Mesendoderm (in vitro differentiated cells): ENCODE results near the gene TMEM220.

Source experiments
- DNase-seq: peaks from one replicate; pipeline ENCODE4 v3.0.0; 2013
- H2AK5ac ChIP-seq: 2 replicates; pipeline ENCODE4 v1.6.1; 2013; ENCODE audit warnings: low read length, inconsistent platforms
- H2BK120ac ChIP-seq: 2 replicates; pipeline ENCODE4 v1.6.1; 2013; ENCODE audit warnings: low read depth, mild to moderate bottlenecking, low read length, moderate library complexity, mixed read lengths
- H2BK15ac ChIP-seq: replicated peaks from 2 replicates; pipeline ENCODE4 v1.6.1; 2013; ENCODE audit warnings: low read depth, mild to moderate bottlenecking, moderate library complexity
- H2BK5ac ChIP-seq: 2 replicates; pipeline ENCODE4 v1.6.1; 2013; ENCODE audit warnings: low read length, inconsistent platforms
- H3K18ac ChIP-seq: 2 replicates; pipeline ENCODE4 v1.6.1; 2013; ENCODE audit warnings: mild to moderate bottlenecking, low read length, mixed read lengths
- H3K23ac ChIP-seq: one replicate; pipeline ENCODE4 v1.6.1; 2013; ENCODE audit warnings: low read length
- H3K27ac ChIP-seq: 2 replicates; pipeline ENCODE4 v1.5.1; 2013; ENCODE audit warnings: low read depth, mild to moderate bottlenecking, inconsistent platforms, low read length, moderate library complexity
- H3K27me3 ChIP-seq: 2 replicates; pipeline ENCODE4 v1.6.1; 2013; ENCODE audit warnings: low read length, control low read depth, mild to moderate bottlenecking, inconsistent platforms; ENCODE audit not compliant: insufficient read depth, poor library complexity
- H3K36me3 ChIP-seq: 2 replicates; pipeline ENCODE4 v1.6.1; 2013; ENCODE audit warnings: low read length, inconsistent platforms; ENCODE audit not compliant: control insufficient read depth, insufficient read depth
- H3K4ac ChIP-seq: one replicate; pipeline ENCODE4 v1.6.1; 2013; ENCODE audit warnings: low read depth, mild to moderate bottlenecking, low read length, moderate library complexity
- H3K4me1 ChIP-seq: 2 replicates; pipeline ENCODE4 v1.6.1; 2013; ENCODE audit warnings: low read depth, low read length, inconsistent platforms; ENCODE audit not compliant: control insufficient read depth
- H3K4me2 ChIP-seq: 2 replicates; pipeline ENCODE4 v1.6.1; 2013; ENCODE audit warnings: low read length
- H3K4me3 ChIP-seq: 2 replicates; pipeline ENCODE4 v1.5.1; 2013; ENCODE audit warnings: mild to moderate bottlenecking, low read length
- H3K56ac ChIP-seq: one replicate; pipeline ENCODE4 v1.6.1; 2013; ENCODE audit warnings: low read length
- H3K79me1 ChIP-seq: 2 replicates; pipeline ENCODE4 v1.6.1; 2013; ENCODE audit warnings: low read length, inconsistent platforms
- H3K79me2 ChIP-seq: 2 replicates; pipeline ENCODE4 v1.6.1; 2013; ENCODE audit warnings: mild to moderate bottlenecking, low read length; ENCODE audit not compliant: control insufficient read depth, insufficient read depth
- H3K9ac ChIP-seq: 2 replicates; pipeline ENCODE4 v1.6.1; 2013; ENCODE audit warnings: low read length, inconsistent platforms
- H4K5ac ChIP-seq: one replicate; pipeline ENCODE4 v1.6.1; 2013; ENCODE audit warnings: low read length
- H4K8ac ChIP-seq: one replicate; pipeline ENCODE4 v1.6.1; 2013; ENCODE audit warnings: low read depth, mild to moderate bottlenecking, control low read depth, low read length, moderate library complexity
- WGBS: extraction: QIAGEN DNeasy Blood & Tissue Kit; methylation state at CpG from one replicate; pipeline ENCODE4 v1.1.7; 2013; ENCODE audit warnings: low lambda C conversion rate, missing lambda C conversion rate; ENCODE audit not compliant: insufficient coverage; ENCODE audit errors: extremely low coverage; 5-methylcytosine and 5-hydroxymethylcytosine counted together

TMEM220 gene

GRCh38 chr17:10738521-10739258 lies 8.9 kb upstream of the TMEM220 start:
- DNase-seq: no peak
- Histone ChIP-seq H3K27me3 (no peaks in the 10 kb centered on the region), H3K4me1 (no peaks in the 10 kb centered on the region), H3K9ac (no peak overlapping the region), H3K27ac (no peak overlapping the region), H2BK15ac (no peak overlapping the region), H3K4ac (no peak overlapping the region), H3K4me2 (no peak overlapping the region), H3K79me1 (no peaks in the 10 kb centered on the region), H3K56ac (peak overlapping the region; percentile 19), H3K4me3 (no peak overlapping the region), H3K23ac (no peak overlapping the region), H2BK5ac (no peak overlapping the region), H2BK120ac (no peak overlapping the region), H4K5ac (no peak overlapping the region), H3K79me2 (no peaks in the 10 kb centered on the region), H4K8ac (no peak overlapping the region), H2AK5ac (no peak overlapping the region), H3K18ac (no peak overlapping the region), H3K36me3 (no peaks in the 10 kb centered on the region)
- no CpG with 5 or more reads among the region's 5 CpGs for WGBS

GRCh38 chr17:10737736-10738135 lies 7.9 kb upstream of the TMEM220 start:
- Histone ChIP-seq H3K4me2 (no peak overlapping the region), H3K27ac (no peak overlapping the region), H2BK120ac (no peak overlapping the region), H3K4ac (no peak overlapping the region), H3K27me3 (no peaks in the 10 kb centered on the region), H4K8ac (no peak overlapping the region), H2BK5ac (no peak overlapping the region), H4K5ac (no peak overlapping the region), H3K23ac (no peak overlapping the region), H3K9ac (no peak overlapping the region), H3K79me1 (no peaks in the 10 kb centered on the region), H3K4me1 (no peaks in the 10 kb centered on the region), H3K36me3 (no peaks in the 10 kb centered on the region), H2BK15ac (no peak overlapping the region), H3K56ac (no peak overlapping the region), H3K4me3 (no peak overlapping the region), H3K18ac (no peak overlapping the region), H3K79me2 (no peaks in the 10 kb centered on the region), H2AK5ac (no peak overlapping the region)
- no CpG with 5 or more reads among the region's 3 CpGs for WGBS
- no peak for DNase-seq

DNA sequence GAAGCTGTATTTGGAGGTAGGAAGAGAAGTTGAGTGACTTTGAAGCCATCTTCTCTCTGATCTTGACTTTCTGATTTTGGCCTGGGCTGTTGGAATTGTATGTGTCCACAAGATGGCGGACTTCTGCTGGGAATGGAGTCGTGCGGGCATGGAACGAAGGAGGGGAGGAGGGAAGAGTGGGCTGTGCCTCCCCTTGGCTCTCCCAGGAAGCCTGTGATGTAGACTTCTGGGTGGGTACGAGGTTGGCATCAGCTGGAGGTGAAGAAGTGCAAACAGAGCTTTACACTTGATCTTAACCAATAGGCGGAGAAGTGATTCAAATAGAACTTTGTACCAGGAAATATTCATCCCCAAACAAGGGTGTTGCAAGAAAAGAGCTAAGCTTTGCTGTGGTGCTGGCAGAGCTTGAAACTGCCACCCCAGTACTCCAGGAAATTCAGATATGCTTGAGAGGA lies 7.4 kb upstream of the TMEM220 start:
- Histone ChIP-seq H2BK5ac (no peak overlapping the region), H3K79me1 (no peaks in the 10 kb centered on the region), H2AK5ac (no peak overlapping the region), H3K4ac (no peak overlapping the region), H2BK120ac (no peak overlapping the region), H3K79me2 (no peaks in the 10 kb centered on the region), H3K9ac (no peak overlapping the region), H3K56ac (no peak overlapping the region), H3K27ac (no peak overlapping the region), H2BK15ac (no peak overlapping the region), H3K4me1 (no peaks in the 10 kb centered on the region), H3K27me3 (no peaks in the 10 kb centered on the region), H3K4me3 (no peak overlapping the region), H3K36me3 (no peaks in the 10 kb centered on the region), H3K18ac (no peak overlapping the region), H3K4me2 (no peak overlapping the region), H4K8ac (no peak overlapping the region), H3K23ac (no peak overlapping the region), H4K5ac (no peak overlapping the region)
- DNase-seq: peak; percentile 70
- no CpG with 5 or more reads among the region's 6 CpGs for WGBS

- H3K79me1 ChIP-seq: no peaks in the 10 kb centered on the region
- no peak overlapping the region for H3K27ac ChIP-seq
- H2BK5ac ChIP-seq: no peak overlapping the region
- no CpG with 5 or more reads among the region's 4 CpGs for WGBS
- DNase-seq: no peak
- H3K4me2 ChIP-seq: no peak overlapping the region
- no peak overlapping the region for H3K23ac ChIP-seq
- no peak overlapping the region for H3K56ac ChIP-seq
- H3K4ac ChIP-seq: no peak overlapping the region
- no peaks in the 10 kb centered on the region for H3K4me1 ChIP-seq
- no peaks in the 10 kb centered on the region for H3K79me2 ChIP-seq
- no peak overlapping the region for H3K9ac ChIP-seq
- no peak overlapping the region for H3K18ac ChIP-seq
- no peak overlapping the region for H4K8ac ChIP-seq
- H3K4me3 ChIP-seq: no peak overlapping the region
- no peak overlapping the region for H2BK120ac ChIP-seq
- H2AK5ac ChIP-seq: no peak overlapping the region
- no peaks in the 10 kb centered on the region for H3K36me3 ChIP-seq
- no peaks in the 10 kb centered on the region for H3K27me3 ChIP-seq
- no peak overlapping the region for H4K5ac ChIP-seq
- H2BK15ac ChIP-seq: no peak overlapping the region
These were observed 6.0 kb upstream of the TMEM220 start for GRCh38 chr17:10735821-10736220.

GRCh38 chr17:10735251-10735650 lies 5.4 kb upstream of the TMEM220 start:
- no peak overlapping the region for H3K4me2 ChIP-seq
- no peaks in the 10 kb centered on the region for H3K4me1 ChIP-seq
- H3K79me1 ChIP-seq: no peaks in the 10 kb centered on the region
- H3K4me3 ChIP-seq: no peak overlapping the region
- no peak overlapping the region for H2BK15ac ChIP-seq
- DNase-seq: no peak
- WGBS: no CpG with 5 or more reads among the region's 2 CpGs
- H3K27me3 ChIP-seq: no peaks in the 10 kb centered on the region
- H3K4ac ChIP-seq: no peak overlapping the region
- no peak overlapping the region for H3K18ac ChIP-seq
- H2BK5ac ChIP-seq: no peak overlapping the region
- no peak overlapping the region for H3K27ac ChIP-seq
- no peak overlapping the region for H3K9ac ChIP-seq
- H4K5ac ChIP-seq: no peak overlapping the region
- no peak overlapping the region for H3K56ac ChIP-seq
- no peak overlapping the region for H3K23ac ChIP-seq
- H2AK5ac ChIP-seq: no peak overlapping the region
- H3K36me3 ChIP-seq: no peaks in the 10 kb centered on the region
- H3K79me2 ChIP-seq: no peaks in the 10 kb centered on the region
- H4K8ac ChIP-seq: no peak overlapping the region
- H2BK120ac ChIP-seq: no peak overlapping the region

- DNase-seq: no peak
These were observed 3.8 kb upstream of the TMEM220 start for GRCh38 chr17:10733666-10734065.

More at GRCh38 chr17:10733666-10734065, 3.8 kb upstream of the TMEM220 start:
- Histone ChIP-seq H3K56ac (no peak overlapping the region), H3K79me1 (no peaks in the 10 kb centered on the region), H3K4me3 (no peak overlapping the region), H3K36me3 (no peaks in the 10 kb centered on the region), H3K79me2 (no peaks in the 10 kb centered on the region), H2BK120ac (no peak overlapping the region), H3K27ac (no peak overlapping the region), H3K4ac (no peak overlapping the region), H3K4me2 (no peak overlapping the region), H2BK15ac (no peak overlapping the region), H4K5ac (no peak overlapping the region), H3K23ac (no peak overlapping the region), H3K9ac (no peak overlapping the region), H2AK5ac (no peak overlapping the region), H4K8ac (no peak overlapping the region), H3K27me3 (no peaks in the 10 kb centered on the region), H3K18ac (no peak overlapping the region), H3K4me1 (no peaks in the 10 kb centered on the region), H2BK5ac (no peak overlapping the region)
- no CpG with 5 or more reads among the region's 3 CpGs for WGBS
